Measurements from ENCODE around the gene POMT2. TPM values are rescaled to one million over a fixed set of nuclear protein-coding genes. Genes with fewer than 3 reads are reported as not detected.
"Not testable (repeated sequence)": the region's sequence is repeated elsewhere in the genome, so short reads cannot be mapped to it uniquely, and the experiment has no call there.

The POMT2 gene
- total RNA-seq, 1 donor from 2014 or later = 14.6 TPM

DNA sequence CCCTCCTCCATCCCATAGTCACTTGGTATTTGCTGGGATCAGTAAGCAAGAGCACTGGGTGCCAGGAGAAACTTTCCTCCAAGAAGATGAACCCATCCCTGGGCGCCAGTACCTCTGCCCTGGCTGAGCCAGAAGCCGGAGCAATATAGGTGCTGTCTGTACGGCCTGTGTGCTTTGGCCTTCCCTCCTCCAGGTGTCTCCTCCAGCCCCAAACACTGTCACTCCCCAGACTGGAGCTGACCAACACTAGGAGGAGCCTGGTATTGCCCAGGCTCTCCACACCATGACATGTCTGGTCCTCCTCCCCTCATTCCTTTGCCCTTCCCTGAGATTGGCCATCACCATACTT is 5.0 kb upstream of the POMT2 start:
- no peaks in the 10 kb centered on the region for H3K27me3 ChIP-seq (ENCODE audit: control insufficient read depth in 3 of 3, insufficient read depth in 3 of 3, low read length in 3 of 3)

GRCh38 chr14:77324816-77325745 is 4.4 kb upstream of the POMT2 start:
- no peaks in the 10 kb centered on the region for H3K27me3 ChIP-seq (ENCODE audit: control insufficient read depth in 3 of 3, insufficient read depth in 3 of 3, low read length in 3 of 3)
- H3K9me3 ChIP-seq (ENCODE audit: control insufficient read depth in 3 of 3, low read length in 3 of 3) = no peaks in the 10 kb centered on the region
- H3K36me3 ChIP-seq (ENCODE audit: control insufficient read depth in 3 of 3, insufficient read depth in 3 of 3, low read length in 3 of 3) = peaks cover 0 to 5% (median 2%) of the 10 kb centered on the region in 3 donors
- no peak overlapping the region for H3K27ac ChIP-seq (ENCODE audit: low read depth, low read length)
- H3K4me3 ChIP-seq (ENCODE audit: low read length in 3 of 3) = no peak overlapping the region
- H3K9ac ChIP-seq (ENCODE audit: low read depth in 1 of 3, low read length in 3 of 3) = peak overlapping the region in 1 of 3 donors; percentile 20
- peaks cover 7 to 11% (median 9%) of the 10 kb centered on the region in 3 donors for H3K4me1 ChIP-seq (ENCODE audit: control insufficient read depth in 3 of 3, insufficient read depth in 3 of 3, low read length in 3 of 3)

More for the DNA sequence above, 5.0 kb upstream of the POMT2 start:
- Histone ChIP-seq H3K9me3 (ENCODE audit: control insufficient read depth in 3 of 3, low read length in 3 of 3) (no peaks in the 10 kb centered on the region), H3K27ac (ENCODE audit: low read depth, low read length) (no peak overlapping the region), H3K9ac (ENCODE audit: low read depth in 1 of 3, low read length in 3 of 3) (no peak overlapping the region), H3K4me1 (ENCODE audit: control insufficient read depth in 3 of 3, insufficient read depth in 3 of 3, low read length in 3 of 3) (peaks cover 5 to 9% (median 8%) of the 10 kb centered on the region in 3 donors), H3K4me3 (ENCODE audit: low read length in 3 of 3) (no peak overlapping the region), H3K36me3 (ENCODE audit: control insufficient read depth in 3 of 3, insufficient read depth in 3 of 3, low read length in 3 of 3) (peaks cover 0 to 8% (median 2%) of the 10 kb centered on the region in 3 donors)

DNA sequence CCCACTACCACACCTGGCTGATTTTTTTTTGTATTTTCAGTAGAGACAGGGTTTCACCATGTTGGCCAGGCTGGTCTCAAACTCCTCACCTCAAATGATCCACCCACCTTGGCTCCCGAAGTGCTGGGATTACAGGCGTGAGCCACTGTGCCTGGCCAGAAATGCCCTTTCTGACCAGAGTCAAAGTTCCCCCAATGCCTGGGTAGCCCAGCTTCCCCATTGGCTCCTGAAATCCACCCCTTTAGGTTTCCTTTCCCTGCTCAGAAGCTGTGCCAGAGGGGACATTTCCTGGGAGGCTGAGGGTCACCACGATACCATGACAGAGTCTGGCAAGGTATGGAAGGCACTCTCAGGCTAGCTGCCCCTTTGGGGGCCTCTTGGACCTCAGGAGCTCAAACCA is 3.6 kb upstream of the POMT2 start:
- Histone ChIP-seq H3K9me3 (ENCODE audit: control insufficient read depth in 3 of 3, low read length in 3 of 3) (no peaks in the 10 kb centered on the region), H3K27me3 (ENCODE audit: control insufficient read depth in 3 of 3, insufficient read depth in 3 of 3, low read length in 3 of 3) (no peaks in the 10 kb centered on the region), H3K27ac (ENCODE audit: low read depth, low read length) (no peak overlapping the region), H3K4me3 (ENCODE audit: low read length in 3 of 3) (no peak overlapping the region), H3K9ac (ENCODE audit: low read depth in 1 of 3, low read length in 3 of 3) (peak overlapping the region in 1 of 3 donors; percentile 20), H3K36me3 (ENCODE audit: control insufficient read depth in 3 of 3, insufficient read depth in 3 of 3, low read length in 3 of 3) (peaks cover 0 to under 1% (median 0%) of the 10 kb centered on the region in 3 donors), H3K4me1 (ENCODE audit: control insufficient read depth in 3 of 3, insufficient read depth in 3 of 3, low read length in 3 of 3) (peaks cover 12 to 19% (median 16%) of the 10 kb centered on the region in 3 donors)

DNA sequence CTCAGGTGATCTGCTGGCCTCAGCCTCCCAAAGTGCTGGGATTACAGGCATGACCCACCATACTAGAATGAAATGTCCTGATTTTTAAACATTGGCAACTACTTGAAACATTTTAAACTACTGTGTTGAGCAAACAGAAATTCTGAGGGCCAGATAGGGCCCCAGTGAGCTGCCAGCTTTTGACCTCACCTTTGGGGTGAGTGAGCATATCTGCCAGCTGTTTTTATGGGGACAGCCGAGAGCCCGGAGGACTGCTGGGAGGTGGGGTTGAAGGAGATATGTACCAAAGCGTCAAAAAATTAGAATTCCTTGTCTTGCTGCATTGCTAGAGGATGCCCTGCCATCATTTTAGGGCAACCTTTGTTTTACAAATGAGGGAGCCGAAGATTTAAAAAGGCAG is 2.9 kb upstream of the POMT2 start:
- Histone ChIP-seq H3K36me3 (ENCODE audit: control insufficient read depth in 3 of 3, insufficient read depth in 3 of 3, low read length in 3 of 3) (no peaks in the 10 kb centered on the region), H3K27ac (ENCODE audit: low read depth, low read length) (no peak overlapping the region), H3K4me3 (ENCODE audit: low read length in 3 of 3) (no peak overlapping the region), H3K4me1 (ENCODE audit: control insufficient read depth in 3 of 3, insufficient read depth in 3 of 3, low read length in 3 of 3) (peaks cover 14 to 22% (median 18%) of the 10 kb centered on the region in 3 donors), H3K9ac (ENCODE audit: low read depth in 1 of 3, low read length in 3 of 3) (no peak overlapping the region), H3K27me3 (ENCODE audit: control insufficient read depth in 3 of 3, insufficient read depth in 3 of 3, low read length in 3 of 3) (no peaks in the 10 kb centered on the region), H3K9me3 (ENCODE audit: control insufficient read depth in 3 of 3, low read length in 3 of 3) (no peaks in the 10 kb centered on the region)

GRCh38 chr14:77322951-77323350 is 2.3 kb upstream of the POMT2 start:
- Histone ChIP-seq H3K9me3 (ENCODE audit: control insufficient read depth in 3 of 3, low read length in 3 of 3) (no peaks in the 10 kb centered on the region), H3K27me3 (ENCODE audit: control insufficient read depth in 3 of 3, insufficient read depth in 3 of 3, low read length in 3 of 3) (no peaks in the 10 kb centered on the region), H3K27ac (ENCODE audit: low read depth, low read length) (no peak overlapping the region), H3K9ac (ENCODE audit: low read depth in 1 of 3, low read length in 3 of 3) (no peak overlapping the region), H3K4me3 (ENCODE audit: low read length in 3 of 3) (no peak overlapping the region), H3K36me3 (ENCODE audit: control insufficient read depth in 3 of 3, insufficient read depth in 3 of 3, low read length in 3 of 3) (no peaks in the 10 kb centered on the region), H3K4me1 (ENCODE audit: control insufficient read depth in 3 of 3, insufficient read depth in 3 of 3, low read length in 3 of 3) (peaks cover 17 to 27% (median 18%) of the 10 kb centered on the region in 3 donors)

- H3K9me3 ChIP-seq (ENCODE audit: control insufficient read depth in 3 of 3, low read length in 3 of 3) = no peaks in the 10 kb centered on the region
- H3K4me3 ChIP-seq (ENCODE audit: low read length in 3 of 3) = peak overlapping the region; percentile 76 to 98 (median 97)
- no peaks in the 10 kb centered on the region for H3K27me3 ChIP-seq (ENCODE audit: control insufficient read depth in 3 of 3, insufficient read depth in 3 of 3, low read length in 3 of 3)
- H3K9ac ChIP-seq (ENCODE audit: low read depth in 1 of 3, low read length in 3 of 3) = peak overlapping the region; percentile 25 to 96 (median 65)
- H3K4me1 ChIP-seq (ENCODE audit: control insufficient read depth in 3 of 3, insufficient read depth in 3 of 3, low read length in 3 of 3) = peaks cover 21 to 32% (median 23%) of the 10 kb centered on the region in 3 donors
- H3K27ac ChIP-seq (ENCODE audit: low read depth, low read length) = peak overlapping the region; percentile 87
- no peaks in the 10 kb centered on the region for H3K36me3 ChIP-seq (ENCODE audit: control insufficient read depth in 3 of 3, insufficient read depth in 3 of 3, low read length in 3 of 3)
Measured at GRCh38 chr14:77322250-77322902, 1.7 kb upstream of the POMT2 start.

- no peaks in the 10 kb centered on the region for H3K9me3 ChIP-seq (ENCODE audit: control insufficient read depth in 3 of 3, low read length in 3 of 3)
- H3K27ac ChIP-seq (ENCODE audit: low read depth, low read length) = no peak overlapping the region
- H3K4me1 ChIP-seq (ENCODE audit: control insufficient read depth in 3 of 3, insufficient read depth in 3 of 3, low read length in 3 of 3) = peaks cover 47 to 60% (median 48%) of the 10 kb centered on the region in 3 donors
- H3K27me3 ChIP-seq (ENCODE audit: control insufficient read depth in 3 of 3, insufficient read depth in 3 of 3, low read length in 3 of 3) = no peaks in the 10 kb centered on the region
- no peak overlapping the region for H3K9ac ChIP-seq (ENCODE audit: low read depth in 1 of 3, low read length in 3 of 3)
- peak overlapping the region in 1 of 3 donors; percentile 85 for H3K4me3 ChIP-seq (ENCODE audit: low read length in 3 of 3)
- no peaks in the 10 kb centered on the region for H3K36me3 ChIP-seq (ENCODE audit: control insufficient read depth in 3 of 3, insufficient read depth in 3 of 3, low read length in 3 of 3)
Measured at GRCh38 chr14:77319422-77319821, 1.3 kb downstream of the POMT2 start.

GRCh38 chr14:77318756-77319155 is 1.9 kb downstream of the POMT2 start:
- H3K36me3 ChIP-seq (ENCODE audit: control insufficient read depth in 3 of 3, insufficient read depth in 3 of 3, low read length in 3 of 3); H3K9ac ChIP-seq (ENCODE audit: low read depth in 1 of 3, low read length in 3 of 3); H3K9me3 ChIP-seq (ENCODE audit: control insufficient read depth in 3 of 3, low read length in 3 of 3); H3K27me3 ChIP-seq (ENCODE audit: control insufficient read depth in 3 of 3, insufficient read depth in 3 of 3, low read length in 3 of 3); H3K4me3 ChIP-seq (ENCODE audit: low read length in 3 of 3); H3K27ac ChIP-seq (ENCODE audit: low read depth, low read length): not testable (repeated sequence)
- H3K4me1 ChIP-seq (ENCODE audit: control insufficient read depth in 3 of 3, insufficient read depth in 3 of 3, low read length in 3 of 3) = peaks cover 53 to 67% (median 54%) of the 10 kb centered on the region in 3 donors

GRCh38 chr14:77318006-77318553 is 2.6 kb downstream of the POMT2 start:
- Histone ChIP-seq H3K36me3 (ENCODE audit: control insufficient read depth in 3 of 3, insufficient read depth in 3 of 3, low read length in 3 of 3) (no peaks in the 10 kb centered on the region), H3K4me3 (ENCODE audit: low read length in 3 of 3) (no peak overlapping the region), H3K27ac (ENCODE audit: low read depth, low read length) (no peak overlapping the region), H3K27me3 (ENCODE audit: control insufficient read depth in 3 of 3, insufficient read depth in 3 of 3, low read length in 3 of 3) (no peaks in the 10 kb centered on the region), H3K9me3 (ENCODE audit: control insufficient read depth in 3 of 3, low read length in 3 of 3) (no peaks in the 10 kb centered on the region), H3K4me1 (ENCODE audit: control insufficient read depth in 3 of 3, insufficient read depth in 3 of 3, low read length in 3 of 3) (peaks cover 56 to 73% (median 60%) of the 10 kb centered on the region in 3 donors), H3K9ac (ENCODE audit: low read depth in 1 of 3, low read length in 3 of 3) (no peak overlapping the region)
